Mammary epithelial cell (primary cell): ENCODE measurements around the gene C5orf22.

Experiments used
- CTCF ChIP-seq, 2 donors: IDR thresholded peaks in 1 of 2; conservative IDR thresholded peaks in 1 of 2; 2 replicates each; pipeline ENCODE4 v1.5.1; 2011 to 2012; ENCODE audit warnings: inconsistent platforms in 2 of 2, low read length in 2 of 2, mild to moderate bottlenecking in 2 of 2, control low read depth in 1 of 2, low read depth in 1 of 2; ENCODE audit not compliant: insufficient read depth in 1 of 2; ENCODE audit errors: extremely low read depth in 1 of 2
- EZH2 ChIP-seq: IDR thresholded peaks from 2 replicates; pipeline ENCODE4 v1.6.1; 2012; ENCODE audit warnings: low read length, inconsistent platforms, borderline replicate concordance

GRCh38 chr5:31579558-31579957 lies 47.5 kb downstream of the C5orf22 start:
- TF ChIP-seq CTCF (conservative IDR thresholded peaks at IDR 0.05 in 1 of 2, IDR thresholded peaks at IDR 0.05 in 1 of 2; ENCODE audit: extremely low read depth in 1 of 2, insufficient read depth in 1 of 2, low read depth in 1 of 2, low read length in 2 of 2): no peak
- no peak for TF ChIP-seq EZH2
